Upper lobe of right lung (tissue), 1 donor: ENCODE results near the gene NHP2. TPM values are rescaled to one million over a fixed set of nuclear protein-coding genes. Genes with fewer than 3 reads are reported as not detected.

Experiments used
- ATAC-seq: fragments of 200-7000 bp; cut with Tn5 transposase; one replicate; pipeline ENCODE4 v1.9.1; 2020; ENCODE audit warnings: mild to moderate bottlenecking, moderate library complexity
- DNase-seq: peaks from one replicate; pipeline ENCODE4 v3.0.0-alpha.2; 2020
- H3K27ac ChIP-seq: fragments of 200-600 bp; one replicate; pipeline ENCODE4 v1.8.0; 2022
- H3K27me3 ChIP-seq: fragments of 200-600 bp; one replicate; pipeline ENCODE4 v1.8.0; 2022; ENCODE audit warnings: mild to moderate bottlenecking
- H3K36me3 ChIP-seq: fragments of 200-600 bp; one replicate; pipeline ENCODE4 v1.8.0; 2022
- H3K4me1 ChIP-seq: fragments of 200-600 bp; one replicate; pipeline ENCODE4 v1.8.0; 2022
- H3K4me3 ChIP-seq: fragments of 200-600 bp; one replicate; pipeline ENCODE4 v1.8.0; 2022; ENCODE audit warnings: mild to moderate bottlenecking
- H3K9me3 ChIP-seq: fragments of 200-600 bp; one replicate; pipeline ENCODE4 v1.8.0; 2022
- CTCF ChIP-seq: fragments of 200-600 bp; IDR thresholded peaks from one replicate; pipeline ENCODE4 v1.8.0; 2022; ENCODE audit warnings: antibody characterized with exemption
- intact Hi-C: fragments of 100-400 bp; cut with DNase I; formaldehyde crosslinking; loops from one replicate; pipeline ENCODE4 v1.11.0; 2022
- total RNA-seq: library from RNA; stranded (reverse); fragmentation: NEBNext Ultra II Directional; extraction: Animal tissue kit (Norgen Biotek cat#: 25700); gene quantifications from one replicate; pipeline ENCODE4 v1.2.1, GENCODE V29; 2021
- donor health status: DM: no; HTN: yes; CAD: no; lungs with severe emphysema.

NHP2 gene
- total RNA-seq, 1 donor from 2014 or later = 60.1 TPM

- Histone ChIP-seq H3K9me3 (no peaks in the 10 kb centered on the region), H3K4me1 (no peaks in the 10 kb centered on the region), H3K27ac (no peak overlapping the region), H3K4me3 (no peak overlapping the region), H3K27me3 (no peaks in the 10 kb centered on the region), H3K36me3 (no peaks in the 10 kb centered on the region)
- no peak for TF ChIP-seq CTCF
- DNase-seq = no peak
- peak; percentile 42 for ATAC-seq
- intact Hi-C loops = no loop called here
These were observed 28.6 kb upstream of the NHP2 start for GRCh38 chr5:178182158-178182876.

- Histone ChIP-seq H3K36me3 (no peaks in the 10 kb centered on the region), H3K4me3 (no peak overlapping the region), H3K4me1 (no peaks in the 10 kb centered on the region), H3K27me3 (no peaks in the 10 kb centered on the region), H3K9me3 (no peaks in the 10 kb centered on the region), H3K27ac (no peak overlapping the region)
- intact Hi-C loops = no loop called here
- TF ChIP-seq CTCF = no peak
- ATAC-seq (no peak), DNase-seq (no peak)
These were observed 26.6 kb upstream of the NHP2 start for GRCh38 chr5:178180141-178180863.

GRCh38 chr5:178177569-178177968, 23.9 kb upstream of the NHP2 start:
- H3K27ac ChIP-seq = no peak overlapping the region
- H3K27me3 ChIP-seq = no peaks in the 10 kb centered on the region
- TF ChIP-seq CTCF = no peak
- DNase-seq = no peak
- no peak for ATAC-seq
- intact Hi-C loops = no loop called here
- no peak overlapping the region for H3K4me3 ChIP-seq
- no peaks in the 10 kb centered on the region for H3K9me3 ChIP-seq
- H3K36me3 ChIP-seq = no peaks in the 10 kb centered on the region
- no peaks in the 10 kb centered on the region for H3K4me1 ChIP-seq

GRCh38 chr5:178176791-178177190, 23.1 kb upstream of the NHP2 start:
- intact Hi-C loops = no loop called here
- Histone ChIP-seq H3K27ac (no peak overlapping the region), H3K4me1 (no peaks in the 10 kb centered on the region), H3K4me3 (no peak overlapping the region), H3K36me3 (no peaks in the 10 kb centered on the region), H3K27me3 (no peaks in the 10 kb centered on the region), H3K9me3 (no peaks in the 10 kb centered on the region)
- no peak for TF ChIP-seq CTCF
- DNase-seq (no peak), ATAC-seq (no peak)

GRCh38 chr5:178174456-178174855, 20.8 kb upstream of the NHP2 start:
- TF ChIP-seq CTCF = no peak
- H3K27ac ChIP-seq = no peak overlapping the region
- H3K27me3 ChIP-seq = no peaks in the 10 kb centered on the region
- no peak for DNase-seq
- no peaks in the 10 kb centered on the region for H3K9me3 ChIP-seq
- H3K4me1 ChIP-seq = no peaks in the 10 kb centered on the region
- intact Hi-C loops = no loop called here
- no peaks in the 10 kb centered on the region for H3K36me3 ChIP-seq
- ATAC-seq = no peak
- no peak overlapping the region for H3K4me3 ChIP-seq
